Ishikawa (cell line): Measurements from ENCODE around the gene GCA.

Experiments used
- EP300 ChIP-seq: IDR thresholded peaks from 2 replicates; pipeline ENCODE4 v1.6.1; 2012; ENCODE audit warnings: borderline replicate concordance
- FOXM1 ChIP-seq: IDR thresholded peaks from 2 replicates; pipeline ENCODE4 v1.6.1; 2012; ENCODE audit warnings: low read depth, borderline replicate concordance
- NFIC ChIP-seq: IDR thresholded peaks from 2 replicates; pipeline ENCODE4 v1.6.1; 2012
- RAD21 ChIP-seq: IDR thresholded peaks from 2 replicates; pipeline ENCODE4 v1.6.1; 2012; ENCODE audit warnings: low read depth
- TCF12 ChIP-seq: IDR thresholded peaks from 2 replicates; pipeline ENCODE4 v1.6.1; 2012; ENCODE audit warnings: low read depth
- TEAD4 ChIP-seq: IDR thresholded peaks from 2 replicates; pipeline ENCODE4 v1.6.1; 2012
- TF ChIP-seq, protein P1 (sequence below): IDR thresholded peaks from 2 replicates; pipeline ENCODE4 v1.6.1; 2012
- TF ChIP-seq, protein P2 (sequence below): IDR thresholded peaks from 2 replicates; pipeline ENCODE4 v1.6.1; 2012; ENCODE audit warnings: low read depth, mild to moderate bottlenecking

DNA sequence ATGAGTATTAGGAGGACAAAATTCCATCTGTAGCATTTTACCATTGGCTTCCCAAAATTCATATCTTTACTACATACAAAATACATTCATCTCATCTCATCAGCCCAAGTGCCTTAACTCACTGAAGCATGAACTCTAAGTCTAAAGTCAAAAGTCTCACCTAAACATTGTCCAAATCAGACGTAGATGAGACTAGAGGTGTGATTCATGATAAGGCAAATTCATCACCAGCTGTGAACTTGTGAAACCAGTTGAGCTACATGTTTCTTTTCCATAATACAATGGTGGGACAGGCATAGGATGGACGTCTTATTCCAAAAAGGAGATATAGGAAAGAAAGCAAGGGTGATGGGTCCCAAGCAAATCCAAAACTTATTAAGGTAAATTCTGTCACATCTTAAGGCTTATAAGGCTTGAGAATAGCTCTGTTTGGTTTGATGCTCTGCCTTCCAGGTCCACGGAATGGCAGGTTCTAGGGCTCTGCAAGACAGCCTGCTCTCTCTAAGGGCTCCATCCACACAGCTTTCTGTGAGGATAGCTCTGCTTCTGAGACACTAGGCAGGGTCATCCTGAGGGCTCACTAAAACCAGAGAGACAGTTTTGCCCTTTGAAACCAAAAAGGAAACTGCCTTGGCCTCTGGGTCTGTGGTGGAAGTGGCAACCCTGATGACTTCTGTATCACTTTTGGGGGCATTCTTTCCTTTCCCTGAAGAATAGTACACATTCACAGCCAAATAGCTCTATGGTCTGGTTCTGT lies 35.0 kb upstream of the GCA start:
- TF ChIP-seq FOXM1, result no peak
- TF ChIP-seq EP300, result no peak
- no peak for TF ChIP-seq RAD21
- TF ChIP-seq NFIC, result no peak
- TF ChIP-seq, protein P1, sequence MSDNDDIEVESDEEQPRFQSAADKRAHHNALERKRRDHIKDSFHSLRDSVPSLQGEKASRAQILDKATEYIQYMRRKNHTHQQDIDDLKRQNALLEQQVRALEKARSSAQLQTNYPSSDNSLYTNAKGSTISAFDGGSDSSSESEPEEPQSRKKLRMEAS, result no peak
- TF ChIP-seq TEAD4, result no peak
- TF ChIP-seq, protein P2, sequence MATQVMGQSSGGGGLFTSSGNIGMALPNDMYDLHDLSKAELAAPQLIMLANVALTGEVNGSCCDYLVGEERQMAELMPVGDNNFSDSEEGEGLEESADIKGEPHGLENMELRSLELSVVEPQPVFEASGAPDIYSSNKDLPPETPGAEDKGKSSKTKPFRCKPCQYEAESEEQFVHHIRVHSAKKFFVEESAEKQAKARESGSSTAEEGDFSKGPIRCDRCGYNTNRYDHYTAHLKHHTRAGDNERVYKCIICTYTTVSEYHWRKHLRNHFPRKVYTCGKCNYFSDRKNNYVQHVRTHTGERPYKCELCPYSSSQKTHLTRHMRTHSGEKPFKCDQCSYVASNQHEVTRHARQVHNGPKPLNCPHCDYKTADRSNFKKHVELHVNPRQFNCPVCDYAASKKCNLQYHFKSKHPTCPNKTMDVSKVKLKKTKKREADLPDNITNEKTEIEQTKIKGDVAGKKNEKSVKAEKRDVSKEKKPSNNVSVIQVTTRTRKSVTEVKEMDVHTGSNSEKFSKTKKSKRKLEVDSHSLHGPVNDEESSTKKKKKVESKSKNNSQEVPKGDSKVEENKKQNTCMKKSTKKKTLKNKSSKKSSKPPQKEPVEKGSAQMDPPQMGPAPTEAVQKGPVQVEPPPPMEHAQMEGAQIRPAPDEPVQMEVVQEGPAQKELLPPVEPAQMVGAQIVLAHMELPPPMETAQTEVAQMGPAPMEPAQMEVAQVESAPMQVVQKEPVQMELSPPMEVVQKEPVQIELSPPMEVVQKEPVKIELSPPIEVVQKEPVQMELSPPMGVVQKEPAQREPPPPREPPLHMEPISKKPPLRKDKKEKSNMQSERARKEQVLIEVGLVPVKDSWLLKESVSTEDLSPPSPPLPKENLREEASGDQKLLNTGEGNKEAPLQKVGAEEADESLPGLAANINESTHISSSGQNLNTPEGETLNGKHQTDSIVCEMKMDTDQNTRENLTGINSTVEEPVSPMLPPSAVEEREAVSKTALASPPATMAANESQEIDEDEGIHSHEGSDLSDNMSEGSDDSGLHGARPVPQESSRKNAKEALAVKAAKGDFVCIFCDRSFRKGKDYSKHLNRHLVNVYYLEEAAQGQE, result no peak
- no peak for TF ChIP-seq TCF12
